ENCODE measurements around the gene VWF.

Gene VWF

DNA sequence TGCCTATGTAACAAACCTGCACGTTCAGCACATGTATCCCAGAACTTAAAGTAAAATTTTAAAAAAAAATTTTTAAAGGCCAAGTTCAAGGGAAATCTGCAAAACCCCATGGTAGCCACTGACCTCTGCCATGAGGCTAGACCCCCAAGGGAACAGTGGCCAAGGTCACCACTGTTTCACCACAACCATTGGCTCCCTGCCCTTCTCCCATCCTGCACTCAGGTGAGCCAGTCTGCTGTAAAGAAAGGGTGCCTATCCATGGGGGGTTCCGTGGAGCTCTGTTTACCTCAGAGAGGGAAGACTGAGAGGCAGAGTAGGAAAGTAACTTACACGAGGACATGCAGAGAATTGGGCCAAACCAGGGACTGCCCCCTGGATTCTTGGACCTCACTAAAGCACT, 38.6 kb downstream of the VWF start:
- no peak for DNase-seq
- in situ Hi-C loops (cut with HindIII; ENCODE audit: low pct_ligation_motif_present, low pct_unique_long_range_greater_than_20kb, low sequenced_read_pairs), result no loop called here

DNA sequence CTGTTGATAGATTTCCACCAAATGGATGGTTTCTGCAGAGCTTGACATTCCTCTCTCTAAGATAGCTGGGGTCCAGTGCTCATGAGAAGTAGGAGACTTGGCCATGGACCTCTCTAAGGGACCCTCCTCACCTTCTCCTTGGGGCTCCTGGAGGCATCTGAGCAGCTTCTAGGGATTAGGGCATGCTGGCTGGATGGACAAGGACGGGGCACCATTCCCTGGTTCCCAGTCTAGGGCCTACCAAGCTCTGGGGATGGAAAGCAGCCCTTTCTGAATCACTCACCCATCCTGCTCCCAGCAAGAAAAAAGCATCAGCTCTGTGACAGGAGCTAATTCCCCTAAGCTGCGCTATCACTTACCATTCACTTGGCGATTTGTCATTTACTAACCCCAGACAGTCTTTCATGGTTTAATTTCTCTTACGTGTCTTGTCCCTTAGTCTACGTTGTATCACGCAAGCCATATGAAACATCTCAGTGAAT, 39.5 kb downstream of the VWF start:
- in situ Hi-C loops (cut with HindIII; ENCODE audit: low pct_ligation_motif_present, low pct_unique_long_range_greater_than_20kb, low sequenced_read_pairs), result no loop called here
- DNase-seq, result no peak

DNA sequence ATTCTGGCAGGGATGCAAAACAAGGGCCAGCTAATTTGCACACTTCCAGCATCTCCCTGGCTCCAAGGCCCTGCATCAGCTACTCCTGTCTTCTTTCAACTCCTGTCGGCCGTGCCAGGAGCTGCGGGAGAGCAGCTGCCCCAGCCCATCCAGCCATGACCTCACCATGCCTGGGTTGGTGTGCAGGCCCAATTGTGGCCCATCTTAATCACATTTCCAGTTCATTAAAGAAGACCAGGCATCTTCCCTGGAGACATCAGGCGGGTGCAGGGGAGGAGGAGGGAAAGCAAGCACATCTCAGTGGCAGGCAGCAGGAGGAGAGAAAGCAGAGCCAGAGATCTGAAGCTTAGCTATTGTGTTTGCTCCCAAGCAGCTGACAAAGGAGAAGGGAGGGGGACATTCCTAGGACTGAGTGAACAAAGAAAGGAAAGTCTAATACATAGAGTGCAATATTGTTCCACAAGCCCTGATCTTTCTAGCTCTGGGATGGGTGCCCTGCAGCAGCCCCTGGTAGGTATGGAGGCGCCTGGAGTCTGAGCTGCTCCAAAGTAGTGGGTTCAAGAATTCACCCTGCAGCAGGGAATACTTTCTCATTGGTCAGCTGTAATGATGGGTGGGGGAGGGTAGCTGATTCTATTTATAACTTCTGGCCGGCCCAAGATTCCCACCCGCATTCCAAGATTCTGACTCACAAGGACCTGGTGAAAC, 40.1 kb downstream of the VWF start:
- DNase-seq, result peak; percentile 71
- in situ Hi-C loops (cut with HindIII; ENCODE audit: low pct_ligation_motif_present, low pct_unique_long_range_greater_than_20kb, low sequenced_read_pairs), result no loop called here

DNA sequence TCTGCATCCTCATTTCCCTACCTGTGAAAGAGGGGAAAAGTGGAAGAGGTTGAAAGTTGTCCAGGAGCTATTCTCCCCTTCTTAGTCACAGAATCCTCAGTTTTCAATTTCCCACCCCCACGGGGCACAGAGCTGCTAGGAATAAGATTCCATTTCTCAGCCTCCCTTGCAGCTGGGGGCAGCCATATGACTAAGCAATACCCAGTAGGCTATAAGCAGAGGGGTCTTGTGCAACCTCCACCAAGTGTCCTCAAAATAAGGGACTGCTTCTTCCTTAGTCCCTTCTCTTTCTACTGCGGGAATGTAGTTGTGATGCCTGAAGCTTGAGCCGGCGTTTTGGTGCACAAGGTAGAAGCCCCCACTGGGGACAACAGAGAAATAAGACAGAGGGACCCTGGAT, 40.9 kb downstream of the VWF start:
- in situ Hi-C loops (cut with HindIII; ENCODE audit: low pct_ligation_motif_present, low pct_unique_long_range_greater_than_20kb, low sequenced_read_pairs), result no loop called here
- DNase-seq, result no peak

DNA sequence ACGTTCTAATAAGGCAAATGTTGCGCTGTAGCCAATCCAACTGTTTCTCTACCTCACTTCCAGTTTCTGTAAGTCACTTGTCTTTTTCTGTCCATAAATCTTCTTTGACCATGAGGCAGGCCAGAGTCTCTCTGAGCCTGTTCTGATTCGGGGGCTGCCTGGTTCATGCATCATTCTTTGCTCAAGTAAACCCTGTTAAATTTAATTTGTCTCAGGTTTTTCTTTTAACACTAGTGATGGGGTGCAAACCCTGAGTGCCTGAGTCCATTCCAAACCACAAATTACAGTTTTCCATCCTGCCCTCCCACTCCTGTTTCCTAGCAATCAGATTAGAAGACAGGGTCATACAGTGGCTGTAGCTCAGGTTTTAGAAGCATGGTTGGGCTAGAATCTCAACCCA, 41.9 kb downstream of the VWF start:
- in situ Hi-C loops (cut with HindIII; ENCODE audit: low pct_ligation_motif_present, low pct_unique_long_range_greater_than_20kb, low sequenced_read_pairs), result no loop called here
- no peak for DNase-seq

DNA sequence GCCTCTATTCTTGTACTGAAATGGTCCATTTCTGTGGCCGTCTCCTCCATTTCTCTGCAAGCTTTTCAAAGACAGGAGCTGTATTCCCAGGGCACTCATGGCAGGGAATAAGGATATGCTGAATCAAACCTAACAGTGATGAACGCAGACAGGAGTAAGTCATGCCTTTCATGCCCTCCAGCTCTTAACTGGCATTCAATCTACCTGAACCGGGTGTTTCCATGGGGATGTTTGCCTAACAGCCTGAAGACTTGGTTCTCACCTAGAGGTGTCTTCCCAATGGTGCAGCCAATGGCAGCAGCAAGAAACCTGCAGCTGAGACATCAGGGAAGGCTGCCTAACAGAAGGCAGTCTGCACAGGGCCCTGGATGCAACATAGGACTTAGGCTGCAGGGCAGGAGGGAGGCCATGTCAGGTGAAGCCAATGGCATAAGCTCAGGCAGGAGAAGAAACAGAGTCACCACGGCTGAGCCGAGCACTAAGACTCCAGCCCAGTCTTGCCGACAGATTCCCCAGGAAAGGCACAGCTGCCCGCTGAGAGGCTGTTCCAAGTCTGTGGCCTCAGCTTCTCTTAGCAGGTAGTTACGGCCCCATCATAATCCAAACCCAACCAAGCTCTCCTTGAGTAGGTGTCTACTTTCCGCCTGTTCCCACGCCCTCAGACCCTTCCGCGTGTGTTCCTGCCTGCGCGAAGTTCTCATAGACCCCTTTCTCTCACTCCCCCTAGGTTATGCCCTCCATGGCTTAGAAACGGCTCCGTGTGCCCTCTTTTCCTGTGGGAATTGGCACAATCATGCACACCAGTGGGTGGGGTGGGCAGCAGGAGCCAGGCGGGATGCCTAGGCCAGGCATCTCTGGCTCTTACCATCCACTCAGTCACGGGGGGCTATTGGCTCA, 44.1 kb downstream of the VWF start:
- in situ Hi-C loops (cut with HindIII; ENCODE audit: low pct_ligation_motif_present, low pct_unique_long_range_greater_than_20kb, low sequenced_read_pairs), result no loop called here
- no peak for DNase-seq

DNA sequence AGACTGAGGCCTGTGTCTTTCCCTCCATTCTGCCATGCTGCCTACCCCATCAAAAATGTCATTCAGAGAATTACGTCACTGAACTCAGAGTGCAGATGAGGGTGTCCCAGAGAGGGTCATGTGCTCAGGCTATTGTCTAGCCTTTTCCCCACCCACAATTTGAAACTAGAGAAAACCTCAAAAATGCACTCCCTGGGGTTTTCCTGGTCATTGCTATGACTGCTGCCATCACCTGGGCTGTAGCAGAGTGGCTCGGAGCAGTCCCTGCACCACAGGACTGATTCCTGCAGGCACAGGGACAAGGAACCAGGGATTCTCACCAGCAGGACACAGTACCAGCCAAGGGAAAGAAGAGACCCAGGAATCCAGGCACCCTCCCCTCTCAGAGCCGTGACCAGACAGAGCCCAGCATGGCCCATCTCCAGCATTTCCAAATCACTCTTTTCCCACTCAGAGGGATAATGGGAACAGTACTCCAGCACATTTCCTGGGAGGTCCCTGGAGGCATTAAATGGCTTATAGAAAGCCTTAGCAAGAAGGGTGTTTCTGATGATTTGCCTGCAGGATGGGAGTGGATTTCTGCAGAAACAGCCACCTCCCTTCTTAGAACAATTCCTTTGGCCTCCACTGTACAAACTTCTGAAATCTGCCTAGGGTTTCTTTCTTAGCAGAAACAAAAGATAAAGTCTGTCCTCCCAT, 45.9 kb downstream of the VWF start:
- no peak for DNase-seq
- in situ Hi-C loops (cut with HindIII; ENCODE audit: low pct_ligation_motif_present, low pct_unique_long_range_greater_than_20kb, low sequenced_read_pairs), result no loop called here

DNA sequence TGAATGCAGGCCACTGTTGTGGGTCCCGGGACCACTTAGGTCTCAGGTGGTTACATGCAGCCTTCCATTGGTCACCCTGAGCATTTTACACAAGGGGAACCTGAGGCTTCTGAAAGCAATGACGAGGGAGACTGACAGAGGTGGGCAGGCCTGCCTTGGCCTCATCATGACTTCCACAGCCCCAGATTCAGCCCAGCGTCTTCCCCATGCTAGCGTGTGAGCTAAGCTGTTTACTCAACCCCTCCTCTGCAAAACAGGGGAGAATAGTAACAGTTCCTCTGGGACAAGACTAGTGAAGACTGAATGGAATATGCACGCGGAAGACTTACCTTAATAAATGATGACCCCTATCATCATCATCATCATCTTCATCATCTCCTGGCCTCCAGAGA, 46.8 kb downstream of the VWF start:
- in situ Hi-C loops (cut with HindIII; ENCODE audit: low pct_ligation_motif_present, low pct_unique_long_range_greater_than_20kb, low sequenced_read_pairs), result no loop called here
- no peak for DNase-seq

DNA sequence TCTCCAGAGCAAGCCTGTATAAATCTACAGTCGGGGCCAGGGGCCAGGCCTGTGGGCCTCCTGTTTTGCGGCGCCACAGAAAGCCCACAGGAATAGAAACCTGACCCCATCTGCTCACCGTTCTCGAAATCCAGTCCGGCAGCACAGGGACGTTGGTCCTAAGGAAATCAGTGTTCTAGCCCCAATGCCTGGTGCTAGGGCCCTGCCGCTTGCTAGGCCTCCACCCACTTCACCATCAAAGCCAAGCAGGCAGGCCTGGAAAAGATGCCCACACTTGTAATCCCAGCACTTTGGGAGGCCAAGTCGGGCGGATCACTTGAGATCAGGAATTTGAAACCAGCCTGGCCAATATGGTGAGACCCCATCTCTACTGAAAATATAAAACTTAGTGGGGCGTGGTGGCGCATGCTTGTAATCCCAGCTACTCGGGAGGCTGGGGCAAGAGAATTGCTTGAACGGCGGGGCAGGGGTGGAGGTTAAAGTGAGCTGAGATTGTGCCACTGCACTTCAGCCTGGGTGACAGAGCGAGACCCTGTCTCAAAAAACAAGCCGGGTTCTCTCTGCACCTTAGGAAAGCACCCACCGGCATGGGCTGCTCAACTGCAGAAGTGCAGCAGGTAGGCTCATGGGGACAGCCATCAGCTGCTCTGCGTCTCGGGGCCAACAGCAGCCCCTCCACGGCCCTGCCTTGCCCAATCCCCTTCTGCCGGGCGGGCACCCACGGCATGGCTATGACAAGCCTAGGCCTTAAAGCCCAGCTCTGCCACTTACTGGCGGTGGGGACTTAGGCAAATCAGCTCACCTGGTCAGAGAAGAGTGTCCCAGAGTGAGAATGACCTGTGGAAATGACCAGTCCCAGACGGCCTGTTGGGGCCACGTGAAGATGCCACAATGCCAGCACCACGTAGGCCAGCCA, 47.4 kb downstream of the VWF start:
- in situ Hi-C loops (cut with HindIII; ENCODE audit: low pct_ligation_motif_present, low pct_unique_long_range_greater_than_20kb, low sequenced_read_pairs), result no loop called here
- no peak for DNase-seq

DNA sequence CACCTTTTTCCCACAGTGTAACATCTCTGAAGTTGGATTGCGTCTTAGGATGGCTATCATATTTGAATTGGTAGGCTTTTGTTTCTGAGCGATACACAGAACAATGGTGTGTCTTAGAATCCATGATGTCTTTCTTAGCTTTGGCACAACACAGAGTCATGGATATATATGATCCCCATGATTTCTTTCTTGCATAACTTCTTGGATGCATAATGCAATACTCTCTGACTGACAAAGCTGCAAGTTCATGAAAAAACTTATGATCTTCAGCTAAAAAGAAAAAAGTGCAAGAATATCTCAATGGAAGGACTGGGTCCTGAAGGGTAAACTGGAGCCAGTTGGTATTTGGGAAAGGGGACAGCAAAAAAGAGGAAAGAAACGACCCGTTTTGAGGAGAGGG, 48.1 kb downstream of the VWF start:
- DNase-seq, result no peak
- in situ Hi-C loops (cut with HindIII; ENCODE audit: low pct_ligation_motif_present, low pct_unique_long_range_greater_than_20kb, low sequenced_read_pairs), result no loop called here

DNA sequence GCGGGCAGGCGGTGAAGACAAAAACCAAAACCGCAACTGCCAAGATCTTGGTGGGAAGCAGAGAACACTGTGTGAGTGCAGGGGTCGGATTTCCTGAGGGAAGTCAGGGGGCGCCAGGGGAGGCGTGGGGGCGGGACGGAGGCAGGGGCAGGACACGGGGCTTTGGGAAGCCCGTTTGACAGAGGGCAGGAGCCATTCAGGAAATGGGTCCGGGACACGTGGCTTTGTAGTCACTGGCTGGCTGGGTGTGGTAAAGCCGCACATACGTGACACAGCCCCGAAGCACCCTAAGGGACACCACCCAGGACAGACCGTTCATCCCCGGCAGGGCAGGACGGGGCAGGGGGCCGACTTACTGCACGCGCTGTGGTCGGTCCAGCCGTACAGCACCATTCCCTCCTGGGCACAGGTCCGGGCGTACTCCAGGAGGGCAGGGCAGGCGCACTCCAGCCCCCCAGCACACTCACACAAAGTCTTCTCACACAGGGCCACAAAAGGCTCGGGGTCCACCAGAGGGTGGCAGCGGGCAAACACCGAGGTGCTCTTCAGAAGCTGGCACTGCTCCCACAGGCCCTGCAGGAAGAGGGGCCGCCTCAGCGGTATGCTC, 49.4 kb downstream of the VWF start:
- in situ Hi-C loops (cut with HindIII; ENCODE audit: low pct_ligation_motif_present, low pct_unique_long_range_greater_than_20kb, low sequenced_read_pairs), result no loop called here
- DNase-seq, result no peak

DNA sequence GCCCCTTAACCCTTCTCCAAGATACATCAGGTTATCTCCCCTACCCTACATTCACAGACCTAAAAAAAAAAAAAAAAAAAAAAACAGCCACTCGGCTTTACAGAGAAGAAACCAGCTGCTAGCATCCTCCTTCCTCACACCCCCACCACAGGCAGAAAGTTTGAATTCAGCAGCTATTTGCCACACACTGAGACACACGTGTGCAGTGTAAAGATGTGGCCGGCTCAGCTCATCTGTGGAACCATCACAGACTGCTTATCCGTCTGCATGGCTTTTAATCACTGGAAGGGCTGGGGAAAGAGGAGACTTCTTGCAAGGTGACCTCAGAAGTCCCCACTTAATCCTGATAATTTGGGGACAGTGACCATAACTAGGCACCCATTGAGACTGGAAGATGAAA, 50.0 kb downstream of the VWF start:
- in situ Hi-C loops (cut with HindIII; ENCODE audit: low pct_ligation_motif_present, low pct_unique_long_range_greater_than_20kb, low sequenced_read_pairs), result no loop called here
- no peak for DNase-seq

DNA sequence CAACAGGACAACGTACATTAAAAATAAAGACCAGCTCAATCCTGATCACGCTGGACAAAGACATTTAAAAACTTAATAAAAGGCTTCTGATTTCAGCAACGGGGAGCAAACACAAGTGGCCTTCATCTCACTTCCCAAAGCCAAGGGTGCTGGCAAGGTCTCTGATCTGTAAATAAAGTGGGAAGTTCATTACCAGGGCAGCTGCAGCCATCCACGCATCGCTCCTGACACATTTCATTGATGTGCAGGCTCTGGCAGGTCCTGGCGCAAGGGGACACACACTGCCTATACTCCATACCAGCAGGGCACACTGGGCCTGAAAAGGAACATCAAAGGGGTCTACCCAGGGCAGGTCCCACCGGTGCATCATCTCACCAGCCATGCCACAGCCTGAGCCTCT, 51.0 kb downstream of the VWF start:
- in situ Hi-C loops (cut with HindIII; ENCODE audit: low pct_ligation_motif_present, low pct_unique_long_range_greater_than_20kb, low sequenced_read_pairs), result no loop called here
- no peak for DNase-seq

DNA sequence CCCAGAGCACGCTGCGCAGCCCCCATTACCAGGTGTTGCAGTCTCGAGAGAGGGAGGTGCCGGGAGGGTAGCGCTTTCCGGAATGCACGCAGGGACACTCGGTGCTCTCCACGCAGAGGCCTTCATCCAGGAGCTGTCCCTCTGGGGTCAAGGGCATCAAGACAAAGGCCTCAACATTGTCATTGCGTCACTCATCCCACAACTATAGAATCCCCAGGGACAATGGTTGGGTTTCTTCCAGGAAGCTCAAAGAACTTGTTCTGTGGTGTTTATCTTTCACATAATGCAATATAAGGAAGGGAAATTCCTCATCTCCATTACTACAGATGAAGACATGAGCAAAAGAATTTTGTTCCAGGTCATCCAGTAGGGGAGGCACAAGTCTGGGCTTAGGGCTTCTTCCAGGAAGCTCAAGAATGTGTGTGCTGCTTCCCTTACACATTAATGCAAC, 52.1 kb downstream of the VWF start:
- in situ Hi-C loops (cut with HindIII; ENCODE audit: low pct_ligation_motif_present, low pct_unique_long_range_greater_than_20kb, low sequenced_read_pairs), result no loop called here
- no peak for DNase-seq

DNA sequence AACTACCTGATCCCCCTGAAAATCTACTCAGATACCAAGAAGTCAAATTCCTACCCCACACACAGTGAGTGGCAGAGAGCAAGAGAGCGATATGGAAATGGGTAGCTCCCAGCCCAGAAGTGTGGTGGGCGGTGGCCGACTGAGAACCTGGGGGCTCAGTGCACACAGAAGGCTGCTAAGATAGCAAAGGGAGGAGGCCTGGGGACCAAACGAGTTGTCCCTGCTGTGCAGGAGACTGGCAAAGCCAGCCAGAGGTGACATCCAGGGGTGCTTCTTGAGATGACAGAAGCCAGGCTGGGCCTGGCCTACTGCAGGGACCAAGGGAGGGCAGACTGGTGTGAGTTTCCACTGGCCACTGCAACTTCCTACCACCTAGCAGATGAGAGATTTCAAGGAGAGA, 52.9 kb downstream of the VWF start:
- in situ Hi-C loops (cut with HindIII; ENCODE audit: low pct_ligation_motif_present, low pct_unique_long_range_greater_than_20kb, low sequenced_read_pairs), result no loop called here

DNA sequence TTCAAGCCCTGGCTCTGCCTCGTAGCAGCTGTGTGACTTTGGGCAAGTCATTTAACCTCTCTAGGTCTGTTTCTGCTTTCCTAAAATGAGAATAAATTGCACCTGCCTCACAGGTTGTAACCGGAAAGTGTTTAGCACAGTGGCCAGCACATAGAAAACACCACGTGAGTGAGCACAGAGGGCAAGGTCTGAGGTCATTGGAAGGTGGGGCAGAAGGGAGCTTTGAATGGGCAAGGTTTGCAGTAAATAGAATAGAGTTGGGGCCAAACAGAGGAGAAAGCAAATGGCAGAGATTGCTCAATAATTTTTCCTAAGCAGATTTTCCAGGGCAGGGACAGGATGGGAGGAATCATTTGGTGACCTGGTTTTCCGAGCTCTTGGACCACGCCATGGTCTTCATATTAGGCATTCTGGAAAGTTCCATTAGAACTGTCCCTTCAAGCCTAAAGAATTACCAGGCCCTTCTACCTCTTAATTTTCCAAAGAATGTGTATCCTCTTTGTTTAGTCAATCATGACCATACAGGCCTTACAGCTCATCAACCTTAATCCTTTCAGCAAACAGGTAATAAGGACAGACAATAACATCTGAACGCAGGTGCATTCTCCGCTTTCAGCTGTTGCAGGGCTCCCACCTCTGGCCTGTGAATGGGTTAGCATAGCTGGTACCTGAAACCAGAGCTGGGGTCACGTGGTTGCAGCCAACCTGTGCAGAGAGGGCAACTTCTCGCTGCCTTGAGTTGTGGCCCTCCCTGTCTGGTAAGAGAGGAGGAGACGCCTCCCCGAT, 53.8 kb downstream of the VWF start:
- in situ Hi-C loops (cut with HindIII; ENCODE audit: low pct_ligation_motif_present, low pct_unique_long_range_greater_than_20kb, low sequenced_read_pairs), result no loop called here
- no peak for DNase-seq

More for the DNA sequence above, 52.9 kb downstream of the VWF start:
- no peak for DNase-seq

DNA sequence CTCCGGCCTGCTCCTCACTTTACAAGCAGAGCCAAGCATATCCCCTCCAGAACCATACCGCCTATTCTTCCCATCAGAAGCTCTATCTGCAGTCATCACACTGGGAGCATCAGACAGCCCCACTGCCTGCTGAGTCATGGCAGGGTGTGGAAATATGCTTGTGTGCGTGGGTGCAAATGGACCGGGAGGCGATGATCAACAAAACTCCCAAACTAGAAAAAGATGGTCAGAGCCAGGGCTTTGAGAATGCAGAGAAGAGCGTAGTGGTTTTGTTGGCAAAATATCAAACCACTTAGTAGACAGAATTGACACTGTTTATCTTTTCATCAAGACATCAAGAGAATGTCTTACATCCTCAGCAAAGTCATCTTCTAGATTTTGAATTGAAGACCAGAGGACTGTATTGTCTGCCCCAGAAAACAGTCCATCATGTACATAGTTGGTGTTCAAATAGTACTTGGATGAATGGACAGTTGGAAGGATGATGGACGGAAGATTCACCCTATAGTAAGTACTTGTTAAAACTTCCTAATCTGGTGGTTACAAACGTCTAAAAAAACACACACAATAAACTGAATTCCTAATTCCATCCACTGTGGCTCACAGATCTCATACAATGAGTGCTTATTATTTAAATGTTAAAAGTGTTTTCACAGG, 54.9 kb downstream of the VWF start:
- in situ Hi-C loops (cut with HindIII; ENCODE audit: low pct_ligation_motif_present, low pct_unique_long_range_greater_than_20kb, low sequenced_read_pairs), result no loop called here
- no peak for DNase-seq

Measured in ACHN (cell line).